Smooth muscle cell (in vitro differentiated cells): ENCODE measurements around the gene FOXP1. TPM values are rescaled to one million over a fixed set of nuclear protein-coding genes. Genes with fewer than 3 reads are reported as not detected.

Experiments used
- DNase-seq: peaks from one replicate; lab custom pipeline; 2025; ENCODE audit not compliant: unreplicated experiment; lab: John Stamatoyannopoulos, UW
- H2AFZ ChIP-seq: fragments of 200-600 bp; sonication (generic); 2 replicates; pipeline ENCODE4 v1.6.0; 2016; ENCODE audit warnings: antibody characterized with exemption, low read depth, mild to moderate bottlenecking
- H3F3A ChIP-seq: fragments of 200-600 bp; sonication (generic); 2 replicates; pipeline ENCODE4 v1.6.0; 2017; ENCODE audit warnings: antibody characterized with exemption, low read depth
- H3K27ac ChIP-seq: fragments of 200-600 bp; sonication (generic); 2 replicates; pipeline ENCODE4 v1.5.1; 2016; ENCODE audit warnings: low read depth, mild to moderate bottlenecking
- H3K27me3 ChIP-seq: fragments of 200-600 bp; sonication (generic); 2 replicates; pipeline ENCODE4 v1.6.1; 2016; ENCODE audit warnings: low read depth, mild to moderate bottlenecking
- H3K36me3 ChIP-seq: fragments of 200-600 bp; sonication (generic); 2 replicates; pipeline ENCODE4 v1.5.1; 2016; ENCODE audit warnings: low read depth
- H3K4me1 ChIP-seq: fragments of 200-600 bp; sonication (generic); 2 replicates; pipeline ENCODE4 v1.5.1; 2016; ENCODE audit warnings: low read depth
- H3K4me2 ChIP-seq: fragments of 200-600 bp; sonication (generic); 2 replicates; pipeline ENCODE4 v1.6.0; 2016; ENCODE audit warnings: mild to moderate bottlenecking
- H3K4me3 ChIP-seq: fragments of 200-600 bp; sonication (generic); 2 replicates; pipeline ENCODE4 v1.5.1; 2016; ENCODE audit warnings: mild to moderate bottlenecking
- H3K79me2 ChIP-seq: fragments of 200-600 bp; sonication (generic); 2 replicates; pipeline ENCODE4 v1.6.0; 2016; ENCODE audit warnings: low read depth, mild to moderate bottlenecking
- H3K9ac ChIP-seq: fragments of 200-600 bp; sonication (generic); 2 replicates; pipeline ENCODE4 v1.6.0; 2016; ENCODE audit warnings: low read depth
- H3K9me3 ChIP-seq: fragments of 200-600 bp; sonication (generic); replicated peaks from 2 replicates; pipeline ENCODE4 v1.5.1; 2016; ENCODE audit warnings: low read depth
- H4K20me1 ChIP-seq: fragments of 200-600 bp; sonication (generic); 2 replicates; pipeline ENCODE4 v1.6.0; 2016; ENCODE audit warnings: low read depth
- WGBS: methylation state at CpG from one replicate; pipeline ENCODE4 v1.1.7; 2016; ENCODE audit warnings: low lambda C conversion rate; 5-methylcytosine and 5-hydroxymethylcytosine counted together
- polyA plus RNA-seq: library from polyadenylated mRNA; unstranded; fragments of >200 nt; fragmentation: Nextera tagmentation; extraction: Ambion mirVana; gene quantifications from 2 replicates; pipeline ENCODE4 v1.2.1, GENCODE V29; 2016
- total RNA-seq: library from RNA; depleted of rRNA; stranded (reverse); fragments of >200 nt; gene quantifications from 2 replicates; pipeline ENCODE4 v1.2.3, GENCODE V29; 2014
- TF ChIP-seq, protein P1 (sequence below): fragments of 200-600 bp; sonication (generic); IDR thresholded peaks from 2 replicates; pipeline ENCODE4 v1.5.1; 2017; ENCODE audit warnings: borderline replicate concordance, mild to moderate bottlenecking, antibody characterized with exemption; ENCODE audit not compliant: insufficient read depth, poor library complexity, severe bottlenecking

FOXP1 gene
- total and polyA plus RNA-seq, 2 experiments from 2014 or later, result 40.9 to 68.0 TPM

DNA sequence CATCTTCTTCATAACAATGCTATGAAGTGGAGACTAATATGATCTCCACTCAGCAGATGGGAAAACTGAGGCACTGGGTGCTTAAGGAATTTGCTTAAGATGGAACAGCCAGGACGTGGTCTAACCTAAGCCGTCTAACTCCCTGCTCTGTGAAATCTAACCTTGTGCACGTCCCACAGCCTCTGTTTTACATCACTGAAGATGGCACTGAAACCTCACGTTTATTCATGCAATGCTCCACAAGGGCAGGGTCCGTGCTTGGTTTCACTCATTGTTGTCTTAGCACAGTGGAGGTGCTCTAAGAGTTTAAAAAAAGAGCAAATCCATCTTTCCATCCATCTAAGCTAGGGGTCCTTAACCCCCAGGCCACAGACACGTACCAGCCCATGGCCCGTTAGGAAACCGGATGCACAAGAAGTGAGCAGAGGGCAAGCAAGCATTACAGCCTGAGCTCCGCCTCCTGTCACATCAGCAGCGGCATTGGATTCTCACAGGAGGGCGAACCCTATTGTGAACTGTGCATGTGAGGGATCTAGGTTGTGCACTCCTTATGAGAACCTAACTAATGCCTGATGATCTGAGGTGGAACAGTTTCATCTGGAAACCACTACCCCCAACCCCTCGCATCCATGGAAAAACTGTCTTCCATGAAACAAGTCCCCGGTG, 118.0 kb downstream of the FOXP1 start:
- no peak overlapping the region for H3K9ac ChIP-seq
- no peak for DNase-seq
- H4K20me1 ChIP-seq, result no peaks in the 10 kb centered on the region
- no peak overlapping the region for H3K4me2 ChIP-seq
- no peaks in the 10 kb centered on the region for H3K79me2 ChIP-seq
- TF ChIP-seq, protein P1, sequence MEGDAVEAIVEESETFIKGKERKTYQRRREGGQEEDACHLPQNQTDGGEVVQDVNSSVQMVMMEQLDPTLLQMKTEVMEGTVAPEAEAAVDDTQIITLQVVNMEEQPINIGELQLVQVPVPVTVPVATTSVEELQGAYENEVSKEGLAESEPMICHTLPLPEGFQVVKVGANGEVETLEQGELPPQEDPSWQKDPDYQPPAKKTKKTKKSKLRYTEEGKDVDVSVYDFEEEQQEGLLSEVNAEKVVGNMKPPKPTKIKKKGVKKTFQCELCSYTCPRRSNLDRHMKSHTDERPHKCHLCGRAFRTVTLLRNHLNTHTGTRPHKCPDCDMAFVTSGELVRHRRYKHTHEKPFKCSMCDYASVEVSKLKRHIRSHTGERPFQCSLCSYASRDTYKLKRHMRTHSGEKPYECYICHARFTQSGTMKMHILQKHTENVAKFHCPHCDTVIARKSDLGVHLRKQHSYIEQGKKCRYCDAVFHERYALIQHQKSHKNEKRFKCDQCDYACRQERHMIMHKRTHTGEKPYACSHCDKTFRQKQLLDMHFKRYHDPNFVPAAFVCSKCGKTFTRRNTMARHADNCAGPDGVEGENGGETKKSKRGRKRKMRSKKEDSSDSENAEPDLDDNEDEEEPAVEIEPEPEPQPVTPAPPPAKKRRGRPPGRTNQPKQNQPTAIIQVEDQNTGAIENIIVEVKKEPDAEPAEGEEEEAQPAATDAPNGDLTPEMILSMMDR, result no peak
- H3K36me3 ChIP-seq, result peaks cover 3% of the 10 kb centered on the region
- no peaks in the 10 kb centered on the region for H3F3A ChIP-seq
- H3K4me3 ChIP-seq, result no peak overlapping the region
- no peak overlapping the region for H3K27ac ChIP-seq
- no peaks in the 10 kb centered on the region for H3K27me3 ChIP-seq
- H3K4me1 ChIP-seq, result peaks cover 5% of the 10 kb centered on the region
- H2AFZ ChIP-seq, result no peak overlapping the region
- H3K9me3 ChIP-seq, result no peaks in the 10 kb centered on the region
- 86% methylated on average over 13 of the region's 13 CpGs for WGBS

DNA sequence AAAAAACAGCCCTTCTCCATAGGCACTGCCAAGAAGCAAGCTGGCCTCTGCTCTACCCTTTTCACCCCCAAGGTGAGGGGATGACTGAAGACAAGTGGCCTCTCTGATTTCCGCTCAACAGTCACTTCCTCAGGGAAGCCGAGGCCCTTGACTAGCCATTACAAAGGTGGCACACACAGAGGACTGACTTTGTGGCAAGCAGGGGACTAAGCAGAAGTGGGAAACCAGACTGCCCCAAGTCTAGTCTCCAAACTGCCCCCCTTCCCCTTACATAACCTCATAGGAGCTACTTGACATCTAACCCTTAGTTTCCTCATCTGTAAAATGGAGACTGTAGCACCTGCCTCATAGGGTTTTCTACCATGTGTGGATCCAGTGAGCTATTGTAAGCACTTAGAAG, 118.9 kb downstream of the FOXP1 start:
- Histone ChIP-seq H3K9me3 (no peaks in the 10 kb centered on the region), H3K9ac (no peak overlapping the region), H3K4me3 (no peak overlapping the region), H3K36me3 (peaks cover 4% of the 10 kb centered on the region), H3K27ac (no peak overlapping the region), H3K27me3 (no peaks in the 10 kb centered on the region), H3K4me2 (no peak overlapping the region), H4K20me1 (no peaks in the 10 kb centered on the region), H2AFZ (no peak overlapping the region), H3F3A (no peaks in the 10 kb centered on the region), H3K4me1 (peaks cover 5% of the 10 kb centered on the region), H3K79me2 (no peaks in the 10 kb centered on the region)
- TF ChIP-seq, protein P1, result no peak
- DNase-seq, result no peak
- WGBS, result 100% methylated on average over 2 of the region's 2 CpGs

DNA sequence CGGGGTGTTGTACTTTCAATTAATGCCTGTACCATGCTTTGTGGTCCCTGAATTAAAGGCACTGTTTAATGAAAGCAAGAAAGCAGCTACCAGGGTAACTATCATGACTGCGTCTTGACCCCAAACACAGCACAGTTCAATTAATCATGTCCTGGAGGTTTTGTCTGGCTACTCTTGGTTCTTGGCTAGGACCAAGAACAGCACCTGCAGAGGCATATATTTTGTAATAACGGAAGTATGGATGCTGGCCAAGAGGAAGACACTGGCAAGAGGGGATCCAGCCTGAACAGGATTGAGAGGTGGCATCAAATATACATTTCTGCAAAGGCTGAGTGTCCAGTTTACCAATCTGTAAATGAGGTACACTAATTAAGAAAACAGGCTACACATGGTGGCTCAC, 119.9 kb downstream of the FOXP1 start:
- peaks cover under 1% of the 10 kb centered on the region for H3K79me2 ChIP-seq

More for the DNA sequence above, 119.9 kb downstream of the FOXP1 start:
- no peak for DNase-seq
- Histone ChIP-seq H4K20me1 (no peaks in the 10 kb centered on the region), H3K4me1 (peaks cover 5% of the 10 kb centered on the region), H2AFZ (no peak overlapping the region), H3F3A (no peaks in the 10 kb centered on the region), H3K27me3 (no peaks in the 10 kb centered on the region), H3K4me3 (no peak overlapping the region), H3K27ac (no peak overlapping the region), H3K36me3 (peaks cover 4% of the 10 kb centered on the region), H3K9ac (no peak overlapping the region), H3K9me3 (no peaks in the 10 kb centered on the region), H3K4me2 (no peak overlapping the region)
- WGBS, result 94% methylated on average over 3 of the region's 3 CpGs
- TF ChIP-seq, protein P1, result no peak
